Measurements from ENCODE around the gene PIF1.
"Not testable (repeated sequence)": the region's sequence is repeated elsewhere in the genome, so short reads cannot be mapped to it uniquely, and the experiment has no call there.

PIF1 gene

DNA sequence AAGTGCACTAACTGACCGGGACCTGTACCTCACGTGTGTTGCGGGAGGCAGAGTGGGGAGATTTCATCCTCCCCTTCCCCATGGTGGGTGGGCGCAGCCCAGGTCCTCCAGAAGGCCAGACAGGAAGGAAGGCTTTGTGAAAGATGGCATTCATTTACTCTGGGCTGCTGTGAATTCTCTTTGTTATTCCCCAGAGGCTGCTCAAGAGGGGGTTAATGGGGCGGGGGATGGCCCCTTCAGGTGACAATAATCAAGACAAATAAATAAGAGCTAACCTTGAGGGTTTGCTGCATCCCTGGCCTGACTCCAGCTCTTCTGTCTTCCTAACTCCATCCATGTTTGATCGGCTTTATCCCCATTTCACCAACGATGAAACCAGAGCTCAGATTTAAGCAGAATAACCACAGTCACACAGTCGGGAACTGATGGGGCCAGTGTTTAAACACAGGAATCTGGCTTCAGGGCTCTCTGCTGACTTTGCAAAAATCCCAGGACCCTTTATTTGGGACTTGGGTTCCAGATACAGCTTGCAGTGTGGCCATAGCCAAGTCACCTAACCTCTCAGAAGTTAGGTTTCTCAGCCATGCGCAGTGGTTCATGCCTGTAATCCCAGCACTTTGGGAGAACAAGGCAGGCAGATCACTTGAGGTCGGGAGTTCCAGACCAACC is 16.5 kb downstream of the PIF1 start:
- DNase-seq: no peak

DNA sequence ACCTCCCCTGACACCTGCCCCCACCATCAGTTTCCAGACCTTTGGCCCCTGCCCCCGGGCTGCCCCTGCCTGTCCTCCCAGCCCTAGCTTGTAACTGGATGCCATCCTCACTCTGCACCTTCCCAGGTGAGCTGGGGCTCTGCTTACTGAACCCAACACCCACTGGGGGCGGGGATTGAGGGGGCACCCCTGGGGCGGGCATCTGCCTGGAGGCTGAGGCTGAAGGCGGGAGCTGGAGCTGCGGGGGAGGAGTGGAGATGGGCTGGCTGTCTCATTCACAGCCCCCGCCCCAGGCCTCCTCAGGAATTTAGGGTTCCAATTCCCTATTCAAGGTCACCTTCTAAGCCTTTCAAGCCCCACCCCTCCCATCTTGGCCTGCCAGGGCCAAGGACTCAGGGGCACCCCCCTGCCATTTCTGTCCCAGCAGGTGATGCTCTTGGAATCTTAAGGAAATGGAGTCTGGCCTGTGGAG is 17.7 kb downstream of the PIF1 start:
- DNase-seq: no peak

DNA sequence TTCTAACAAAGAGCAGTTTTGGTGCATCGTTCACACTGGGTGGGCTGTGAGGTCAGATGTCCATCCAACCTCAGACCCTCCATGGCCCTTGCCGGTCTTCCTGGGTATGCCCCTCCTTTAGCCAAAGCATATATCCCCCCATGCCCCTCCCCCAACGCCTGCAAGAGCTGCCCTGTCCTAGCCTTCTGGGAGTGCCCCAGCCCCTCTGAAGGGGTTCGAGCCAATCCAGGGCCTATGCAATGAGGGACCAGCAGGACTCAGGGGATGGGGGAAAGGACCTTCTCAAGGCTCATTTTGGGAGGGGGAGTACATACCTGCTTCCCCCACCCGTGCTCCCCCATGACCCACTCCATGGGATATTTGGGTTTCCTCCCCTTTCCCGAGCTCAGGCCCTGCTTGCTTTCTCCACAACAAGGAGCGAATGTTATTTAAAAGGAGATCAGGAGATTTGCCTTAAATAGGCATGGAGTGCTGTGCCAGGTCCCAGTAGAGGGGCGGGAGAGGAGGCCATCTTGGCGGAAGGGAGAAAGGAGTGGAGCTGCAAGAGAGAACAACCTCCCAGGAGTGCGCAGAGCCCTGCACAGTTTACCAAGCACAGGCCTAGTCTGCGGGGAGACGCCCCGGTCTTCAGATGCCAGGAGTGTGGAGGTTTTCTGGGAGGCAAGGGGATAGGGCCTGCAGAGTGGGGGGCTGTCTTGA is 18.2 kb downstream of the PIF1 start:
- DNase-seq: no peak

DNA sequence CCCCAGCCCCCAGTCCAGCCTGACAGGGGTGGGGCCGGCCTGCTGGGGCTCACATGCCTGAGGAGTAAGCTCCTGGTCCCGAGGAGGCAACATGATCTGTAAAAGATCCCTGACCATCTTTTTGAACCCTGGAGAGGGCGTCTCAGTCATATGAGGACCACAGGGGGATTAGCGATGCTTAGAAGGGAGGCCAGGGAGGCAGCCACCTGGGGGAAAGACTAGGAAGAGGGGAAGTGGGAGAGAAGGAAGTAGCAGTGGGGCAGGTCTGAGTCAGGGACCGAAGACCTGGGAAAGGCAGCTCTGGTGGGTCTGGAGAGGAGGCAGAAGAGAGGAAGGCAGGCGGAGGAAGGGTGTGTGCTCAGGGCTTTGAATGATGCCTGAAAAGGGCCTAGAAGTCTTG is 18.9 kb downstream of the PIF1 start:
- DNase-seq: no peak

DNA sequence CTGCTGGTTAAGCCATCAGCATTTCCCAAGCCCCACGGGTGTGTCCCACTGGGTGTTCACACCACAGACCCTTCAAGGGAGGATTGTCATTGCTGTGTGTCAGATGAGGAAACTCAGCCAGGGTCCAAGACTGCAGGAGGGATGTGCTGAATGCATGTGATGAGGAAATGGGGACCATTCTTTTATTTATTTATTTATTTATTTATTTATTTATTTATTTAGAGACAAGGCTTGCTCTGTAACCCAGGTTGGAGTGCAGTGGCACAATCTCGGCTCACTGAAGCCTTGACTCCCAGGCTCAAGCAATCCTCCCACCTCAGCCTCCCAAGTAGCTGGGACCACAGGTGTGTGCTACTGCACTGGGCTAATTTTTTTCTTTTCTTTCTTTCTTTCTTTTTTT is 20.8 kb downstream of the PIF1 start:
- no peak for DNase-seq

DNA sequence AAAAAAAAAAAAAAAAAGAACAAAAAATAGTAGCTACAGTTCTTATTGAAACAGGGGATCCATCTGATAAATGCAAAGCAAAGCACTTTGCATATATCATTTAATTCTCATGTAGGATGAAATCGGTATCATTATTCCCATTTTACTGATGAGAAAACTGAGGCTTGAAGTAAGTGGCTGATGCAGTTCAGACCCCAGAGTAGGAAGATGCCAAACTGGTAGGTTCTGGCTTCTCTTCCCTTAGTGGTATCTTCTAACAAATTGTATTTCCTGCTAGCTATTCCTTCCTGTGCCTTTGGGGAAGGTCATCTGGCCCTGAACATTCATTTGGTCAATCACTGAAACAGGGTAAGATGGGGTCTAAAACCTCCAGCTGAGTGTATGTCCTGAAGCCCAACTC is 21.9 kb downstream of the PIF1 start:
- DNase-seq: no peak

DNA sequence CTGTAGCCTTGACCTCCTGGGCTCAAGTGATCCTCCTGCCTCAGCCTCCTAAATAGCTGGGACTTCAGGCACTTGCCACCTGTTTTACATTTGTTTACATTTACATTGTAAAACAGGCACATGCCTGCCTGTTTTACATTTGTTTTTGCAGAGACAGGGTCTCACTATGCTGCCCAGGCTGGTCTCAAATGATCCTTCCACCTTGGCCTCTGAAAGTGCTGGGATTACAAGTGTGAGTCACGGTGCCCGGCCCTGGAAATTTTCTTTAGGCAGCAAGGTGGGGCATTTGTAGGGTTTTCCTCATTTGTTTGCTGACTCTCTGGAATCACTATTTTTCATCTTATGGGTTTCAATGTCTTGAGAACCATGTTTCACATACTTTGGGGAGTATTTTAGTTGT is 25.0 kb downstream of the PIF1 start:
- no peak for DNase-seq

DNA sequence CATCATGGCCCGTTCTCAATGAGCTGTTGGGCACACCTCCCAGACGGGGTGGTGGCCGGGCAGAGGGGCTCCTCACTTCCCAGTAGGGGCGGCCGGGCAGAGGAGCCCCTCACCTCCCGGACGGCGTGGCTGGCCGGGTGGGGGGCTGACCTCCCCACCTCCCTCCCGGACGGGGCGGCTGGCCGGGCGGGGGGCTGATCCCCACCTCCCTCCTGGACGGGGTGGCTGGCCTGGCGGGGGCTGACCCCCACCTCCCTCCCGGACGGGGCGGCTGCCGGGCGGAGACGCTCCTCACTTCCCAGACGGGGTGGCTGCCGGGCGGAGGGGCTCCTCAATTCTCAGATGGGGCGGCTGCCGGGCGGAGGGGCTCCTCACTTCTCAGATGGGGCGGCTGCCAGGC is 26.5 kb downstream of the PIF1 start:
- not testable (repeated sequence) for DNase-seq

DNA sequence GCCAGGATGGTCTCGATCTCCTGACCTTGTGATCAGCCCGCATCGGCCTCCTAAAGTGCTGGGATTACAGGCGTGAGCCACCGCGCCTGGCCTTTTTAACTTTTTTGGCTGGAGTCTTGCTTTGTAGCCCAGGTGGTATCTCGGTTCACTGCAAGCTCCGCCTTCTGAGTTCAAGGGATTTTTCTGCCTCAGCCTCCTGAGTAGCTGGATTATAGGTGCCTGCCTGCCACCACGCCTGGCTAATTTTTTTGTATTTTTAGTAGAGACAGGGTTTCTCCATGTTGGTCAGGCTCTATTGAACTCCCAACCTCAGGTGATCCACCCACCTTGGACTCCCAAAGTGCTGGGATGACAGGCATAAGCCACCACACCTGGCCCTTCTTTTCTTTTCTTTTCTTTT is 29.5 kb downstream of the PIF1 start:
- not testable (repeated sequence) for DNase-seq

DNA sequence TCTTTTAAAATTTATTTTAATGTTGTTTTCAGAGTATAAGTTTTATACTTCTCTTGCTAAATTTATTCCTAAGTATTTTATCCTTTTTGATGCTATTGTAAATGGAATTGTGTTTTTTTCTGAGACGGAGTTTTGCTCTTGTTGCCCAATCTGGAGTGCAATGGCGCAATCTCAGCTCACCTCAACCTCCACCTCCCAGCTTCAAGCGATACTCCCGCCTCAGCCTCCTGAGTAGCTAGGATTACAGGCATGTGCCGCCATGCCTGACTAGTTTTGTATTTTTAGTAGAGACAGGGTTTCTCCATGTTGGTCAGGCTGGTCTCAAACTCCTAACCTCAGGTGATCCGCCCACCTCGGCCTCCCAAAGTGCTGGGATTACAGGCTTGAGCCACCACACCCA is 30.1 kb downstream of the PIF1 start:
- not testable (repeated sequence) for DNase-seq

DNA sequence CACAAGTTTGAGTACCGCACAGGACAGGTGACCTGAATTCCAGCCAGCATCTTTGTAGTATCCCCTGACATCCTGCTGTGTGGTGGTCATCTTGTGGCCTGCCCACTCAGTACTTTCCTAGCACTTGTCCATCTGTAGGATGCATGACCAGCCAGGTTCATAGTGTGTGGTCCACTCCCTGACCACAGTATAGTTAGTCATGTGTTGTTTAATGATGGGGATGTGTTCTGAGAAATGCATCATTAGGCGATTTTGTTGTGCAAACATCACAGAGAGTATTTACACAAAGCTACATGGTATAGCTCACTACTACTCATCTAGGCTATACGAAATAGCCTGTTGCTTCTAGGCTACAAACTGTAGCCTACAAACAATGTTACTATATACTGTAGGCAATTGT is 33.2 kb downstream of the PIF1 start:
- no peak for DNase-seq

DNA sequence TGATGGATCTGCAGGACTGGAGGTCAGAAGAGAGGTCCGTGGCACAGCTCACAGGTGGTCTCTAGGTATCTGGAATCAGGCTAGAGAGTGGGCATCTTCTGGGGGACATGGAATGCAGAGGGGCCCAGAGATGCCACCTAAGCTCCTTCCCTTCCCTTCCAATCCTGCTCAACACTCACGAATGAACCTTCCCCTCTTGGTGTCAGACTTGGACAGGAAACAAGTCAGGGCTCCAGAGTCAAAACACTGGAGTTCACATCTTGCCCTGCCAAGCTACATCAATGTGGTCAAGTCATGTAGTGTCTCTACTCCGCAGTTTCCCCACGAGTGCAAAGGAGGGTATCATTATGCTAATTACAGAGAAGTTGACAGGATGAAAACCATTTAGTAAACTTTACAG is 34.0 kb downstream of the PIF1 start:
- no peak for DNase-seq

DNA sequence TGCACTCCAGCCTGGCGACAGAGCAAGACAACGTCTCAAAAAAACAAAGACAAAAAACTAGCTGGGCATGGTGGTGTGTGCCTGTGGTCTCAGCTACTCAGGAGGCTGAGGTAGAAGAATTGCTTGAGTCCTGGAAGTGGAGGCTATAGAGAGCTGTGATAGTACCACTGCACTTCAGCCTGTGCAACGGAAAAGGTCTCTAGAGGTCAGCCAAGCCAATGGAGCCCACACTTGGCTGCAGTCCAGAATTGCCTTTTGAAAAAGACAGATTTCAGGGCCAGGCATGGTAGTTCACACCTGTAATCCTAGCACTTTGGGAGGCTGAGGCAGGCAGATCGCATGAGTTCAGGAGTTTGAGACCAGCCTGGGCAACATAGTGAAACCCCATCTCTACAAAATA is 41.7 kb downstream of the PIF1 start:
- DNase-seq: no peak

DNA sequence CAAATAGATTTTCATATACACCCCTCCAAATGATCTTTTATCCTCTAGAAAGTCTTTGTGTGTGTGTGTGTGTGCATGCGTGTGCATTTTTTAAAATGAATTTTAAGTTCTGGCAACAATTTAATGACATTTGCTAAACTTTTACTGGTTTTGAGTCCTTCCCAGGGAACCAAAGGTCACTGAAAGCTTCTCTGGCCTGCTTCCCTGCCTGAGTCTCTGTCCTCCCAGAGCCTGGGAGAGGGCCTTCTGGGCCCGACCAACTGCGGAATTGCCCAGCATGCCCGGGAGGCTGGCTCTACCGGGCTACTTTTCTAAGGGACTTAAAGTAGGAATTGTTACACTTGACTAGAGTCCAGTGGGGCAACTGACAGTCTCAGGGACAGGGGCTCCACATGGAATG is 42.7 kb downstream of the PIF1 start:
- DNase-seq: no peak

DNA sequence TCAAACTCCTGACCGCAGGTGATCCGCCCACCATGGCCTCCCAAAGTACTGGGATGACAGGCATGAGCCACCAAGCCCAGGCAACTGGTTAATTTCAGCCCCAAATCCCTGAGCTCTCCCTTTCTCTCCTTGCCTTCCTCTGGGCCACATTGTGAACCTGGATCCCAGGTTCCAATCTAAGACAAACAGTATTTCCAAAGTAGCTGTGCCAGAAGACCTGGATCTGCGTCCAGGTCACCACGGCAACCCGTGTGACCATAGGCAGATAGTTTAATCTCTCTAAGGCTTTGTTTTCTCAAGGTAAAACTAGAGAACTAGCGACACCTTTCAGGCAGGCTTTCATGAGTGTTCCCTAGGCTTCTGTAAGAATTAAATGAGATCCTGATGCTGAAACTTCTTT is 44.1 kb downstream of the PIF1 start:
- DNase-seq: no peak

DNA sequence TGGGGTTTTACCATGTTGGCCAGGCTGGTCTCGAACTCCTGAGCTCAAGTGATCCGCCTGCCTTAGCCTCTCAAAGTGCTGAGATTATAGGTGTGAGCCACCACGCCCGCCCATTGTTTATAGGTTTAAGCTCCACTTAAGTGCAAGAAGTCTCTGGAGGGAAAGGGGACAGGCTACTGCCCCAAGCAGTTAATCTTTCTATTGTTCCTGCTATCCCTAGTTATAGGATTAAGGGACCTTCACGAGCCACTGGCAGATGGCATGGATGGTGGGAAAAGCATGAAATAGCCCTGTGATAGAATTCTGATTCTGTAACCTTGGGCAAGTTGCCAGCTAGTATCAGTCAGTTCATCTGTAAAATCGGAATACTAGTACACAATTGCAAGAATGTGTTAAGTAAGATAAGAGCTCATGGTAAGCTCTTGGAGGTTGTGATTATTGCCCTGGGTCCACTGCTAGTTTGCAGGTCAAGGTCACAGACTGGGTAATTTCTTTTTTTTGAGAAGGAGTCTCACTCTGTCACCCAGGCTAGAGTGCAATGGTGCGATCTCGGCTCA is 44.8 kb downstream of the PIF1 start:
- no peak for DNase-seq

DNA sequence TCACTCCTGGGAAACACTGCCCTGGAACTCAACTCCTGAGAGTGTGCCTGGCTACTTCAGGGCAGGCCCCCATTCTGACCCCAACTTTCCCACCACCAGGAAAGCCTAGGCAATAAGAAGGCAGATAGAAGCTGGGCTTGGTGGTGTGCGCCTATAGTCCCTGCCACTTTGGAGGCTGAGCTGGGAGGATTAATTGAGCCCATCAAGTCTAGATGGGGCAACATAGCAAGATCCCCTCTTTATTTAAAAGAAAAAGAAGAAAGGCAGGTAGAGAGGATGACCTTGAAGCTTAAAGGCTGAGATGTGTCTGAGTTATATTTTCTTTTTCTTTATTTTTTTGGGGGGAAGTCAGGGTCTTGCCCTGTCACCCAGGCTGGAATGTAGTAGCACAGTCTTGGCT is 45.8 kb downstream of the PIF1 start:
- no peak for DNase-seq

DNA sequence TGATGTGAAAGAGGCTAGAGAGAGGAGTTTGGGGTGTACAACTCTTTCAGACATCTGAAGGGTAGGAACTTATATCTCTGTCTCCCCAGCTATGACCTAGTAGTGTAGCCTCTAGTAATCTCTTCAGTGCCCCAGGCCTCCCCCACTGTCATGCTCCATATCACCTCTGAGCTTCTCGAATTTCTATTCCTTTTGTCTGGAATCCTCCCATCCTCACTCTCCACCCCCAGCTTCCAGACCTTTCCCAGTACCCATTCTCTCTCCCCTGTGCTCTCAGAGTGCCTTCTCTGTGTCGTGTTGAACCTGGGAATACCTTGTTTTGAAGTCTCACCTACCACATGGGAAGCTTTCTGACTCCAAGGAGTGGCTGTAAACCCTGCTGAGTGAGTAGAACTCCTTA is 46.4 kb downstream of the PIF1 start:
- DNase-seq: no peak

DNA sequence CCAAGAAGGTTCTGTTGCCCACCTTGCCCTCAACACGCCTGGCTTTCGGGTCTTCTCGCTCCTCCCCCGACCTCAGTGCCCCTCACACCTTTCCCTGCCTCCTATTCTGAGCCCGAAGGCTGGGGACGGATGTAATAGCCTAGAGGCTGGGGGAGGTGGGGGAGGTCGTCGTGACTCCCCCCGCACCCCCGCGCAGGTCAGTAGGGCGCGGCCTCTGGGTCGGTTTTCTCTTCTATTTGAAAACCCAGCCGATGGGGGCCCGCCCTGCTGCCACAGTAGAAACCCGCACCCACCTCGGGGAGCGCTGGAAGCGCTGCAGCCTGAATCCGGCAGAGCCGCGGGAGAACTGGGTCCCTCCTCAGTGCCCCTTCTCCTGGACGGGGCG is 49.1 kb downstream of the PIF1 start:
- no peak for DNase-seq

DNA sequence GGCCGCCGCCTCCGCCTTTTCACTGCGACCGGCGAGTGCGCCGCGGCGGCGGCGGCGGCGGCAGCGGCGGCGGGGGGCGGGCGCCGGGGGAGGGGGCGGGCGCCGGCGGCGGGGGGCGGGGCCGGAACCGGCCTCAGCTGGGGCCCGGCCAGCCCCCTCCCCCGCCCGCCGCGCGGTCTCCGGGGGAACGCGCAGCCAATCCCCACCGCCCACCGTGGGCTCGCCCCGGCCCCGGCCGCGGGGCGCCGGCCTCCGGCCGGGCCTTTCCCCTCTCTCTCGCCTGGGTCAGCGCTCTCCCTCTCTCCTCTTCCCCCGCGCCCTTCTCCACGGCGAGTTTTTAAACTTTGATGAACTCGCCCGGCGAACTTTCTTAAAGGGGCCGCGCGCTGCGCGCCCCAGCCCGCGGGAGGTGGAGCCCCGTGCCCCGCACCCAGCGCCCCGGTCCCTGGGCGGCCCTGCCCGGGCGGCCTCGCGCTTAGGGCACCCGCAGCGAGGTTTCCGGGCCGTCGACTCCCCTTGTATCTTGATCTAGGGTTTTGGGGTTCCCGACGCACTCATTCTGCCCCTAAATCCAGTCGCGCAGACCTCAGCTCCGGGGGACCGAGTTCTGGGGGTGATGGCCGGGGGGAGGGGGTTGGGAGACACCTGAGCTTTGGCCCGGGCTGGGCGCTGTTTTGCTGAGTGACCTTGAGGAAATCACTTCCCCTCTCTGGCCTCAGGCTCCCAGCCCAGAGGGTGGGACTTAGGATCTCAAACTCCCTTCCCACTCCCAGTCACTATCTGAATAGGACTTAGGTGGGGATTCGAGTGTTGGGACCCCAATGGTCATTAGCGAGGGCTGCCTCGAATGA is 49.7 kb downstream of the PIF1 start, which contains the start of gene RBPMS2:
RBPMS2 (minus strand) TSS at position 39 of the 851 bp plus-strand sequence. CDS start 270 bp downstream, outside the sequence.
- DNase-seq: no peak

DNA sequence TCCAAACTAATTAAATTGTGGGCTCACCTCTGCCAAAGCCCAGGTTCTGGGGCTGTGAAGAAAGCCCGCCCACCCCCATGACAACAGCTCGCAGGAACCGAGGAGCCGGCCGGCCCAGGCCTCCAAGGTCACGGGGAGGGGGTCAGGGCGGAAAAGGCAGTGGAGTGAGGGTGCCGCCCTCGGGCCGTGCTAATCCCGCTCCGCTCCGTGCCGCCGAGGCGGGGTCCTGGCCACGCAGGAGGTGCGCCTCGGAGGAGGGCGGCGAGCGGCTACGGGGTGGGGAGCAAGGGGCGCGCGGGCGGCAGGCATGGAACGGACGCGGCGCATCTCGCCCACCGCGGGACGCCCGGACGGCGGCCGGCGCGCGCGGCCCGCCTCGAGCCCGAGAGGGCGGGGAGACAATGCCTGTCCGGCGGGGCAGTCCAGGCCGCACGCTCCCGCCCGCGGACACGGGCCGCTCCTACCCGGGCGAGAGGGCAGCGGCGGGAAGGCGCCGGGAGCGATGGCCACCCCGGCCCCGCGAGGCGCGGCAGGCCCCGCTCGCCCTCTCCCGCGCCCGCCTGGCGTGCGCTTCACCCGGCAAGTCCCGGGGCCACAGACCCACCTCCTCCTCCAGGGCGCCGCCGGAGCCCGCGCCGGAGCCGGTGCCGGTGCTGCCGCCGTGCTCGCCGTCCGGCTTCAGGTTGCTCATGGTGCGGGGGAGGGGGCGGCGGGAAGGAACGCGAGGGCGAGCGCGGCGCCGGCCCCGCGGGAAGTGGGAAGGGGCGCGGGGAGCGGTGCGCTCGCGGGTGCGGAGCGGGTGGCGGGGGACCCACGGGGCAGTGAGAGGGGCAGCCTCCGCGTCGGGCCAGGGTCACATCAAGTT is 50.6 kb downstream of the PIF1 start:
- DNase-seq: no peak

DNA sequence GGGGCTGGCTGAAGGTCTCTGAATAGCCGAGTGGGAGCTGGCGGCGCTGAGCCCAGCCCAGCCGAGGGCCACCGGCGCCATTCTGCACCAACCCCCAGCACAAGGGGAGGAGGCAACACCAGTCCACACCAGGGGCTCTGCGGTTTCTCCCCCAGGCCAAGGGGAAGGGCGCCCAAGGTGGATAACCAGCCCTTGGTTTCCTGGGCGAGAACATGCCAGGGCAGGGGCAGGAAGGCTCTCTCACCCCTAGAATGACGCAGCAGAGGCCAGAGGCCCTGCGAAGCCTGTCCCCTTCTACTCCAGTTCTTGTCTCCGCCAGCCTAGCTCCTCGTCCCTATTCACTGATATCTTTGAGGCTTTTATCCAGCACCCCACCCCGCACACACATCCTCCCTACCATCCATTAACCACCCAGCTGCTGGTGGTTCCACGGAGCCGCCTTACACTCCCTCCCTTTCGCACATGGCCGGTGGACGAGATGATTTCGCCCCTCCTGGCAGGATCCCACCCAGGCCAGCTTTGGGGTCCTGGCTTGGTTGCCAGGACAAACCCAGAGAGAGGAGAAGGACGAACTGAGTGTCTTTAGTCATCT is 51.3 kb downstream of the PIF1 start:
- DNase-seq: no peak

All from fibroblast of skin of back (primary cell).